Measurements from ENCODE around the gene LAMTOR1.

LAMTOR1 gene

GRCh38 chr11:72078477-72078876, 24.6 kb downstream of the LAMTOR1 start:
- peaks cover 0 to 7% (median 0%) of the 10 kb centered on the region in 4 experiments for H3K36me3 ChIP-seq (ENCODE audit: control insufficient read depth in 4 of 4, insufficient read depth in 4 of 4, low read length in 3 of 4)
- POLR2A ChIA-PET, result interaction anchor here (0.5 to 1.0 kb wide), 2 partner anchors 37 to 114 kb away, joined by 3 read pairs; no protein-coding TSS in a partner anchor

GRCh38 chr11:72075756-72076155, 27.3 kb downstream of the LAMTOR1 start:
- peak overlapping the region; percentile 50 to 85 for H3K27ac ChIP-seq (ENCODE audit: insufficient read depth in 1 of 2, low read depth in 1 of 2, low read length in 2 of 2, poor library complexity in 1 of 2, severe bottlenecking in 2 of 2)
- ChIA-PET CTCF (interaction anchor here (1.0 to 4.4 kb wide), 20 partner anchors 9 to 98 kb away, joined by 3 to 28 read pairs (median 7); no protein-coding TSS in a partner anchor), POLR2A (interaction anchor here (1.2 to 1.6 kb wide), 3 partner anchors 9 to 35 kb away, joined by 5 to 8 read pairs (median 5); no protein-coding TSS in a partner anchor)
- no peak for DNase-seq
- no peaks in the 10 kb centered on the region for H3K27me3 ChIP-seq (replicated peaks in 2 of 5; ENCODE audit: control insufficient read depth in 4 of 5, insufficient read depth in 5 of 5, low read length in 4 of 5)
- peaks cover 0 to 12% (median 0%) of the 10 kb centered on the region in 4 experiments for H3K36me3 ChIP-seq (ENCODE audit: control insufficient read depth in 4 of 4, insufficient read depth in 4 of 4, low read length in 3 of 4)
- H3K4me1 ChIP-seq (ENCODE audit: control extremely low read depth in 1 of 4, control insufficient read depth in 4 of 4, insufficient read depth in 4 of 4, low read length in 3 of 4), result peaks cover 4 to 47% (median 21%) of the 10 kb centered on the region in 4 experiments
- H3K4me3 ChIP-seq (ENCODE audit: control insufficient read depth in 1 of 7, extremely low read depth in 1 of 7, insufficient read depth in 4 of 7, low read depth in 2 of 7, low read length in 6 of 7), result peak overlapping the region in 3 of 7 experiments; percentile 36 to 65 (median 49)
- 100% methylated on average over 4 of the region's 4 CpGs for WGBS (ENCODE audit: insufficient coverage)
- H3K9me3 ChIP-seq (ENCODE audit: control extremely low read depth in 1 of 5, control insufficient read depth in 4 of 5, insufficient read depth in 2 of 5, low read depth in 1 of 5, low read length in 4 of 5), result no peaks in the 10 kb centered on the region

More at GRCh38 chr11:72078477-72078876, 24.6 kb downstream of the LAMTOR1 start:
- no peaks in the 10 kb centered on the region for H3K27me3 ChIP-seq (replicated peaks in 2 of 5; ENCODE audit: control insufficient read depth in 4 of 5, insufficient read depth in 5 of 5, low read length in 4 of 5)
- DNase-seq, result no peak
- peak overlapping the region in 1 of 7 experiments; percentile 77 for H3K4me3 ChIP-seq (ENCODE audit: control insufficient read depth in 1 of 7, extremely low read depth in 1 of 7, insufficient read depth in 4 of 7, low read depth in 2 of 7, low read length in 6 of 7)
- CTCF ChIA-PET, result interaction anchor here (0.8 to 1.9 kb wide), 14 partner anchors 8 to 65 kb away, joined by 3 to 10 read pairs (median 4); no protein-coding TSS in a partner anchor
- H3K9me3 ChIP-seq (ENCODE audit: control extremely low read depth in 1 of 5, control insufficient read depth in 4 of 5, insufficient read depth in 2 of 5, low read depth in 1 of 5, low read length in 4 of 5), result no peaks in the 10 kb centered on the region
- peak overlapping the region; percentile 0 to 90 for H3K27ac ChIP-seq (ENCODE audit: insufficient read depth in 1 of 2, low read depth in 1 of 2, low read length in 2 of 2, poor library complexity in 1 of 2, severe bottlenecking in 2 of 2)
- H3K4me1 ChIP-seq (ENCODE audit: control extremely low read depth in 1 of 4, control insufficient read depth in 4 of 4, insufficient read depth in 4 of 4, low read length in 3 of 4), result peaks cover 11 to 52% (median 37%) of the 10 kb centered on the region in 4 experiments
- 98% methylated on average over 4 of the region's 6 CpGs for WGBS (ENCODE audit: insufficient coverage)

- Histone ChIP-seq H3K27me3 (replicated peaks in 2 of 5; ENCODE audit: control insufficient read depth in 4 of 5, insufficient read depth in 5 of 5, low read length in 4 of 5) (no peaks in the 10 kb centered on the region), H3K27ac (ENCODE audit: insufficient read depth in 1 of 2, low read depth in 1 of 2, low read length in 2 of 2, poor library complexity in 1 of 2, severe bottlenecking in 2 of 2) (peak overlapping the region; percentile 50 to 85), H3K4me3 (ENCODE audit: control insufficient read depth in 1 of 7, extremely low read depth in 1 of 7, insufficient read depth in 4 of 7, low read depth in 2 of 7, low read length in 6 of 7) (peak overlapping the region in 5 of 7 experiments; percentile 9 to 65 (median 36)), H3K9me3 (ENCODE audit: control extremely low read depth in 1 of 5, control insufficient read depth in 4 of 5, insufficient read depth in 2 of 5, low read depth in 1 of 5, low read length in 4 of 5) (no peaks in the 10 kb centered on the region), H3K36me3 (ENCODE audit: control insufficient read depth in 4 of 4, insufficient read depth in 4 of 4, low read length in 3 of 4) (peaks cover 0 to 12% (median 0%) of the 10 kb centered on the region in 4 experiments), H3K4me1 (ENCODE audit: control extremely low read depth in 1 of 4, control insufficient read depth in 4 of 4, insufficient read depth in 4 of 4, low read length in 3 of 4) (peaks cover 4 to 53% (median 23%) of the 10 kb centered on the region in 4 experiments)
- ChIA-PET CTCF (interaction anchor here (1.0 to 4.4 kb wide), 21 partner anchors 8 to 97 kb away, joined by 3 to 28 read pairs (median 7); no protein-coding TSS in a partner anchor), POLR2A (interaction anchor here (0.8 to 1.6 kb wide), 4 partner anchors 9 to 50 kb away, joined by 3 to 8 read pairs (median 5); no protein-coding TSS in a partner anchor)
- 80% methylated on average over 1 of the region's 1 CpG for WGBS (ENCODE audit: insufficient coverage)
- peak; percentile 73 to 76 (median 75) for DNase-seq
These were observed 28.0 kb downstream of the LAMTOR1 start for GRCh38 chr11:72075109-72075508.

GRCh38 chr11:72072348-72072747, 30.7 kb downstream of the LAMTOR1 start:
- Histone ChIP-seq H3K27me3 (replicated peaks in 2 of 5; ENCODE audit: control insufficient read depth in 4 of 5, insufficient read depth in 5 of 5, low read length in 4 of 5) (no peaks in the 10 kb centered on the region), H3K9me3 (ENCODE audit: control extremely low read depth in 1 of 5, control insufficient read depth in 4 of 5, insufficient read depth in 2 of 5, low read depth in 1 of 5, low read length in 4 of 5) (no peaks in the 10 kb centered on the region), H3K36me3 (ENCODE audit: control insufficient read depth in 4 of 4, insufficient read depth in 4 of 4, low read length in 3 of 4) (peaks cover 0 to 28% (median 6%) of the 10 kb centered on the region in 4 experiments), H3K4me3 (ENCODE audit: control insufficient read depth in 1 of 7, extremely low read depth in 1 of 7, insufficient read depth in 4 of 7, low read depth in 2 of 7, low read length in 6 of 7) (no peak overlapping the region), H3K4me1 (ENCODE audit: control extremely low read depth in 1 of 4, control insufficient read depth in 4 of 4, insufficient read depth in 4 of 4, low read length in 3 of 4) (peaks cover 4 to 47% (median 17%) of the 10 kb centered on the region in 4 experiments), H3K27ac (ENCODE audit: insufficient read depth in 1 of 2, low read depth in 1 of 2, low read length in 2 of 2, poor library complexity in 1 of 2, severe bottlenecking in 2 of 2) (no peak overlapping the region)
- WGBS (ENCODE audit: insufficient coverage), result 93% methylated on average over 3 of the region's 3 CpGs
- POLR2A ChIA-PET, result no interaction called here
- CTCF ChIA-PET, result interaction anchor here (1.3 to 4.4 kb wide), 5 partner anchors 9 to 56 kb away, joined by 3 to 28 read pairs (median 7); no protein-coding TSS in a partner anchor
- DNase-seq, result peak in 2 of 3 donors; percentile 14 to 19

GRCh38 chr11:72070491-72070890, 32.6 kb downstream of the LAMTOR1 start:
- H3K36me3 ChIP-seq (ENCODE audit: control insufficient read depth in 4 of 4, insufficient read depth in 4 of 4, low read length in 3 of 4), result peaks cover 3 to 36% (median 9%) of the 10 kb centered on the region in 4 experiments
- POLR2A ChIA-PET, result no interaction called here
- no peaks in the 10 kb centered on the region for H3K9me3 ChIP-seq (ENCODE audit: control extremely low read depth in 1 of 5, control insufficient read depth in 4 of 5, insufficient read depth in 2 of 5, low read depth in 1 of 5, low read length in 4 of 5)
- CTCF ChIA-PET, result interaction anchor here (1.0 to 1.1 kb wide), 3 partner anchors 10 to 77 kb away, joined by 3 read pairs; no protein-coding TSS in a partner anchor
- H3K27me3 ChIP-seq (replicated peaks in 2 of 5; ENCODE audit: control insufficient read depth in 4 of 5, insufficient read depth in 5 of 5, low read length in 4 of 5), result no peaks in the 10 kb centered on the region
- no peak for DNase-seq
- peaks cover 2 to 40% (median 14%) of the 10 kb centered on the region in 4 experiments for H3K4me1 ChIP-seq (ENCODE audit: control extremely low read depth in 1 of 4, control insufficient read depth in 4 of 4, insufficient read depth in 4 of 4, low read length in 3 of 4)
- peak overlapping the region in 1 of 2 experiments; percentile 51 for H3K27ac ChIP-seq (ENCODE audit: insufficient read depth in 1 of 2, low read depth in 1 of 2, low read length in 2 of 2, poor library complexity in 1 of 2, severe bottlenecking in 2 of 2)
- WGBS (ENCODE audit: insufficient coverage), result 96% methylated on average over 3 of the region's 7 CpGs
- H3K4me3 ChIP-seq (ENCODE audit: control insufficient read depth in 1 of 7, extremely low read depth in 1 of 7, insufficient read depth in 4 of 7, low read depth in 2 of 7, low read length in 6 of 7), result peak overlapping the region in 1 of 7 experiments; percentile 32

- ChIA-PET POLR2A (interaction anchor here (0.7 kb wide), 1 partner anchor 13 kb away, joined by 4 read pairs; no protein-coding TSS in a partner anchor), CTCF (interaction anchor here (0.9 to 4.4 kb wide), 6 partner anchors 8 to 77 kb away, joined by 3 to 19 read pairs (median 3); no protein-coding TSS in a partner anchor)
- Histone ChIP-seq H3K27me3 (replicated peaks in 2 of 5; ENCODE audit: control insufficient read depth in 4 of 5, insufficient read depth in 5 of 5, low read length in 4 of 5) (no peaks in the 10 kb centered on the region), H3K4me1 (ENCODE audit: control extremely low read depth in 1 of 4, control insufficient read depth in 4 of 4, insufficient read depth in 4 of 4, low read length in 3 of 4) (peaks cover 0 to 35% (median 9%) of the 10 kb centered on the region in 4 experiments), H3K4me3 (ENCODE audit: control insufficient read depth in 1 of 7, extremely low read depth in 1 of 7, insufficient read depth in 4 of 7, low read depth in 2 of 7, low read length in 6 of 7) (peak overlapping the region in 1 of 7 experiments; percentile 32), H3K36me3 (ENCODE audit: control insufficient read depth in 4 of 4, insufficient read depth in 4 of 4, low read length in 3 of 4) (peaks cover 3 to 36% (median 9%) of the 10 kb centered on the region in 4 experiments), H3K9me3 (ENCODE audit: control extremely low read depth in 1 of 5, control insufficient read depth in 4 of 5, insufficient read depth in 2 of 5, low read depth in 1 of 5, low read length in 4 of 5) (no peaks in the 10 kb centered on the region), H3K27ac (ENCODE audit: insufficient read depth in 1 of 2, low read depth in 1 of 2, low read length in 2 of 2, poor library complexity in 1 of 2, severe bottlenecking in 2 of 2) (peak overlapping the region in 1 of 2 experiments; percentile 51)
- peak in 2 of 3 donors; percentile 23 to 24 for DNase-seq
- WGBS (ENCODE audit: insufficient coverage), result 40% methylated on average over 2 of the region's 2 CpGs
These were observed 33.3 kb downstream of the LAMTOR1 start for GRCh38 chr11:72069787-72070251.
